Measurements from ENCODE around the gene ENPEP.
"Not testable (repeated sequence)": the region's sequence is repeated elsewhere in the genome, so short reads cannot be mapped to it uniquely, and the experiment has no call there.

ENPEP gene, protein sequence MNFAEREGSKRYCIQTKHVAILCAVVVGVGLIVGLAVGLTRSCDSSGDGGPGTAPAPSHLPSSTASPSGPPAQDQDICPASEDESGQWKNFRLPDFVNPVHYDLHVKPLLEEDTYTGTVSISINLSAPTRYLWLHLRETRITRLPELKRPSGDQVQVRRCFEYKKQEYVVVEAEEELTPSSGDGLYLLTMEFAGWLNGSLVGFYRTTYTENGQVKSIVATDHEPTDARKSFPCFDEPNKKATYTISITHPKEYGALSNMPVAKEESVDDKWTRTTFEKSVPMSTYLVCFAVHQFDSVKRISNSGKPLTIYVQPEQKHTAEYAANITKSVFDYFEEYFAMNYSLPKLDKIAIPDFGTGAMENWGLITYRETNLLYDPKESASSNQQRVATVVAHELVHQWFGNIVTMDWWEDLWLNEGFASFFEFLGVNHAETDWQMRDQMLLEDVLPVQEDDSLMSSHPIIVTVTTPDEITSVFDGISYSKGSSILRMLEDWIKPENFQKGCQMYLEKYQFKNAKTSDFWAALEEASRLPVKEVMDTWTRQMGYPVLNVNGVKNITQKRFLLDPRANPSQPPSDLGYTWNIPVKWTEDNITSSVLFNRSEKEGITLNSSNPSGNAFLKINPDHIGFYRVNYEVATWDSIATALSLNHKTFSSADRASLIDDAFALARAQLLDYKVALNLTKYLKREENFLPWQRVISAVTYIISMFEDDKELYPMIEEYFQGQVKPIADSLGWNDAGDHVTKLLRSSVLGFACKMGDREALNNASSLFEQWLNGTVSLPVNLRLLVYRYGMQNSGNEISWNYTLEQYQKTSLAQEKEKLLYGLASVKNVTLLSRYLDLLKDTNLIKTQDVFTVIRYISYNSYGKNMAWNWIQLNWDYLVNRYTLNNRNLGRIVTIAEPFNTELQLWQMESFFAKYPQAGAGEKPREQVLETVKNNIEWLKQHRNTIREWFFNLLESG

DNA sequence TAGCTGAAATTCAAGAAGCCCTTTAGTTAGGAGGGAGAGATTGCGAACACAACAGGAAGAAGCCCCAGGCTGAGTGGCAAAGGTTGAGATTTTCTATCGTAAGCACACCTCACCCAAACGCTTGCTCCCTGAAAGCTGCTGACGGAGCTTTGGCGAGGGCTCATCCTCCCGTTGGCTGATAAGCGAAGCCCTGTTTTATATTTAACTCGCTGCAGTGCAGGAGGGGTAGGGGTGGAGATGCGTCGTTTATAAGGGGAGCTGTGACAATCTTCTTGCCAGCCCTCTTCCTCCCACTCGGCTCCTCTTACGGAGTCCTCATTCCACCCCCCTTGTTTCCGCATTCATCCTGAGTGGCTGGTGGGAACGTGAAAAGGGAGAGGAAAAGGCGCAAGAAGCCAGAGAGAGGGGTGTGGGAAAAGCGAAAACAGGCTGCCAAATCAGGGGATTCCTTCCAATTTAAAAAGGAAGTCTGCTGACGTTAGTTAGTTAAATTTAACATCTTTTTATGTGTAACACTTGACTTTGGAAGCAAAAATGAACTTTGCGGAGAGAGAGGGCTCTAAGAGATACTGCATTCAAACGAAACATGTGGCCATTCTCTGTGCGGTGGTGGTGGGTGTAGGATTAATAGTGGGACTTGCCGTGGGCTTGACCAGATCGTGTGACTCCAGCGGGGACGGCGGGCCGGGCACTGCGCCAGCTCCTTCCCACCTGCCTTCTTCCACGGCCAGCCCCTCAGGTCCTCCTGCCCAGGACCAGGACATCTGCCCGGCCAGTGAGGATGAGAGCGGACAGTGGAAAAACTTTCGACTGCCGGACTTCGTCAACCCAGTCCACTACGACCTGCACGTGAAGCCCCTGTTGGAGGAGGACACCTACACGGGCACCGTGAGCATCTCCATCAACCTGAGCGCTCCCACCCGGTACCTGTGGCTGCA lies at the start of gene ENPEP:
Gene ENPEP (plus strand): TSS at position 275 of the 938 bp plus-strand sequence. CDS start 260 bp downstream, at position 535.
- peak; percentile 53 for DNase-seq

DNA sequence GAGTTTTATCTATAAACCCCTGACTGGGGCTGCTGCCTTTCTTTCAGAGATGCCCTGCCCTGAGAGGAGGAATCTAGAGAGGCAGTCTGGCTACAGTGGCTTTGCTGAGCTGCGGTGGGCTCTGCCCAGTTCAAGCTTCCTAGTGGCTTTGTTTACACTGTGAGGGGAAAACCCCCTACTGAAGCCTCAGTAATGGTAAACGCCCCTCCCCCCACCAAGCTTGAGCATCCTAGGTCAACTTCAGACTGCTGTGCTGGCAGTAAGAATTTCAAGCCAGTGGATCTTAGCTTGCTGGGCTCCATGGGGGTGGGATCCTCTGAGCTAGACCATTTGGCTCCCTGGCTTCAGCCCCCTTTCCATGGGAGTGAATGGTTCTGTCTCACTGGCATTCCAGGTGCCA lies 44.1 kb upstream of the ENPEP start:
- not testable (repeated sequence) for DNase-seq

DNA sequence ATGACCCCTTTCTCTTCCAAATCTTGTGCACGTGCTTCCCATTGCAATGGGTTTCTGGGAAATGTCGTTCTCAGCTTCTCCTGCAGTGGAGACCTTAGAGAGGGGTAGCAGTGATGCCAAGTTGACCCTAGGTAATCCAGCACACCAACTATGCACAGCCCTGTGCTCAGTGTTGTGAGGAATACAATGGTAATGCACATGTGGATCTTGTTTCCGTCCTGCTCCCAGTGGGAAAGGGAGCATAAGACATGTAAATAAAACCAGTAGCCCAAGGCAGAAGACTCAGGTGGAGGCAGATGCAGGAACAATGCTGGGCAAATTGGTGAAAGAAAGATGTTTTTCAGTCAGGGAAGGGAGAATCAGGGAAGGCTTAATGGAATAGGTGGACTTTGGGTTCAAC lies 38.7 kb upstream of the ENPEP start:
- not testable (repeated sequence) for DNase-seq

DNA sequence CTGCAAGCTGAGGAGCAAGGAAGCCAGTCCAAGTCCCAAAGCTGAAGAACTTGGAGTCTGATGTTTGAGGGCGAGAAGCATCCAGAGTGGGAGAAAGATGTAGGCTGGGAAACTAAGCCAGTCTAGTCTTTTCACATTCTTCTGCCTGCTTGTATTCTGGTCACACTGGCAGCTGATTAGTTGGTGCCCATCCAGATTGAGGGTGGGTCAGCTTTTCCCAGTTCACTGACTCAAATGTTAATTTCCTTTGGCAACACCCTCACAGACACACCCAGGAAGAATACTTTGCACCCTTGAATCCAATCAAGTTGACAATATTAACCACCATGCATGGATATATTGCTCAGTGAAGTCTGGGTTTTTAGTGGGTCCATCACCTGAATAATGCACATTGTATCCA lies 36.7 kb upstream of the ENPEP start:
- DNase-seq, result not testable (repeated sequence)

DNA sequence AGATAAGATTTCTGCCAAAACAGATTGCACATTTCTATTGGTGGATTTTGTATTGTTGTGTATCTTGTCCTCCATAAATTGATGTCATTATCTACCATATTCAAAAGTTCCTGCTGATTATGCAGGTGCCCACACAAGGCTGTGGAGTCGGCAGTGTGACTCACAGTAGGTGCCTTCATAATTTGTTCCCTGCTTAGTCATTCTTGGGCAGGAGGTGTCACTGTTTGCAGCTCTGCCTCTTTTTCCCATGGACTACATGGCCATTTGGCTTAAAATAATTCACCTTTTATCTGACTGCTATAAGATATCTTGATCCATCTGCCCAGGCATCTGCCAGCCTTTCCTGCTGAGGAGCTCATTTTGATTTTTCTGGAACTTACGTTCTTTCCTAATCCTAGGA lies 33.6 kb upstream of the ENPEP start:
- DNase-seq, result no peak

DNA sequence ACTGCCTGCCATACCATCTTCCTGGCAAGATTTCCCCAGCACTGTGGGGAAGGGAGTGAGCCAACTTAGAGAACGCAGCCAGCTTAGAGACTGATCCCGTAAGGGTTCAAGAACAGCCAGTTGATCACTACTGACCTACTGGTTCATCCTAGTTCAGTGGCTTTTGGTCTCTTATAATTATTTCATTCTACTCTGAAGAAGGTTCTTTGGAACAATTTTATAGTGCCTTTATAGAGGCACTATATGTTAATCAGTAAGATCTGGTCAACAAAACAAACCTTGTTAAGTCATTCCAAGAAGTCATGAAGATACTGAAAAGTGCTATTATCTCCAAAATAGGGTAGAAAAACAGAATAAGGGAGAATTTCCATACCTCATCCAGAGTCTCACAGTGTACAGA lies 33.2 kb upstream of the ENPEP start:
- no peak for DNase-seq

DNA sequence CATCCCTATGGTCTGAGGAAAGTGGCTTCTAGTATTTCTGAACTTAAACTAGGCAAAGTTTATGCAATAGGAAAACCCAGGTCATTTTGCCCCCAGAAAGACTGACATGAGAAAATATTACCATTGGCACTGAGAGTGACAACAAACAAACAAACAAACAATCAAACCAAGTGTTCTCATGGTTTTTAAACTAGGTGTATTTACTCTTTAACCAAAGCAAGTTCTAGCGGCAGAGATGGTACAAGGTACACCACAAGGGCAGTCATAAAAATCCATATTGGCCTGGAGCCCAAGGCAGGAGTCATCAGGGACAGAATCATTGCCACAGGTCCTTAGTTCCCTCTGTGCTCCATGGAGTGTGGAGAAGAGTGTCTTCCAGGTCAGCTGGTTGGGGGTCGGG lies 26.0 kb upstream of the ENPEP start:
- DNase-seq, result no peak

DNA sequence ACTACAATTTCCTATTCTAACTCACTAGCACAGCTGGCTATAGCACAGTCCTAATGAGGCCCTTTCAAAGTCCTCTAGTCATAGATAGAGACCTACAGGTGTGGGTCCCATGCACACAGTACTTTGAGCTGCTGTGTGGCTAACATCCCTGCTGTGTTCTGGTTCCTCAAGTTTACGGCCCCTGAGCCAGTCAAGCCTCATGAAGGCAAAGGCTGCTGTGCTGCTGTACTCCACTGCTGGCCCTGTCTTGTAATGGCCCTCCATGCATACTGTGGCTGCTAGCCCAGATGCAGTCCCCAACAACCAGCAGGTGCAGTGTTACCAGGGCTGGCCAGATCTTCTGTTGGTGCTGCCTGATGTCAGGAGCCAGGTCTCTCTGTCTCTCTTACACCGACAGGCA lies 23.4 kb upstream of the ENPEP start:
- no peak for DNase-seq

DNA sequence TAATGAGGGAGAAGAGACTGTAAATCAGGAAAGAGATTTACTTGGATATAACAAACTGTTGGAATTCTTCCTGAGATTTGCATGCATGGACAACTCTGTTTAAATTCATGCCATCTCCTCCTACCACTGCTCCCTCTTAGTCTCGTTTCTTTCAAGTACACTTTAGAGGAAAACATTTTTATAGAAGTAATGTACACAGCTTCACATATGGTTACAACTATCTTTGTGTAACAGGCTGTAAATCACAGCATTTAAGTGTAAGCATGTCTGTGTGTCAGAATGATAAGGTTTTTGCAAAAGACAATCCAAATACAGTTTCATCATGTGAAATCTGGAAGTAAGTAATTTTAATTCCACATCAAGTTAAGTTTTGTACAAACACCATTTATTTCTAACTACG lies 21.5 kb upstream of the ENPEP start:
- no peak for DNase-seq

DNA sequence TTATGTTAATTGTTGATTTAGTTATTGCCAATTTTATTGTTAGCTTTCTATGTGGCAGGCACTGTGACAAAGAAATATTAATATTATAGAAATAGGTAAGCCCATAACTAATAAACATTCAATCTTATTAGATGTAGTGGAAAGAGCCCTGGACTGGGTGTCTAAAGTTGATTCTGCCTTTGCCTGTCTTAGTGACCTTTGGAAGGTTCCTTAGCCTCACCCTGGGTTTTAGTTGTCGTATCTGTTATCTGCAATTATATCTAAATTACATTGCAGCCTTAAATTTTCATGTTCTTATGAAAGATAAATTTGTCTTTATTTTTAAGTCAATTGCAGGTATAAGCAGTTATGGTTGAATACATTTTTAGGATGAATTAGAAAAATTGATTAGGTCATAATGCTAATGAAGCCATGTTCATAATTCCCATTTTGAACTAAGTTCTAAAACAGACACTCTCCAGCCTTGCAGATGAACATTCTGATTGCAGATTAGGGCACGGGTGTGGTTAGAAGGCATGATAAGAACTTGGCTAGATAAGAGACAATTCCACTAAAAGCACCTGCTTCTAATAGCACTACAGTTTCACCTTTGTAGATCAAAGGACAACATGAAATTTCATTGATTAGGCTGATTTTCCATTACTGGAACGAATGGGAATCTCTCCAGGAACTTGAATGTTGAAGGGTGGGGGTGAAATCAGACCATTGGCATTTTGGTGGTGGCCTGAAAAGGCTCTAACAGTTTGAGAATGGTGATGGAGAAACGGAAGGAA lies 17.3 kb upstream of the ENPEP start:
- no peak for DNase-seq

DNA sequence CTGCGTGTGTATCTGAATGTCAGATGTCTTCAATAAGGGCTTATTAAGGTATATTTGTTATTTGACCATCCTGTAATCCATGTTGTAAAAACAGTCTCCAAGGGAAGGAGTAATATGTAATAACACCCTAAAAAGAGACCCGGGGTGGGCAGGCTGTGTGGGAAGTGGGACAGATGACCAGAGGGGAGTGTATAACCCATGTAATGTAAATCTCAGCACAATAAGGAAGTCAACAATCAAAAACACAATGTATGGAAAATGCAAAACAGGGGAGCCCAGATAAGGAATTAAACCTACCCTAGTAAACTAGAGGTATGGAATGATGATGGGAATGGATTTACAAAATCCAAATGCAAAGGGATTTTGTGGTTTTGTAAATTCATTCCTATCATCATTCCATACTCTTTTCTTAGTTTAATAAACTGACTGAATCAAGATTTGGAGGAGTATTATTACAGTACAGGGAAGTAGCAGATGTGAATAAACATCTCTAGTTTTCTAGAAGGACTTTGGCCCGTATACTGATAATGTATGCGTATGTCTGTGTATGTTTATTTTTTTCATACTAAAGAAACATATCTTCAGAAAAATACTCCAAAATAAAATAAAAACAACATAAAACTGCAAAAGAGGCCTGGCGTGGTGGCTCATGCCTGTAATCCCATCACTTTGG lies 15.7 kb upstream of the ENPEP start:
- no peak for DNase-seq

DNA sequence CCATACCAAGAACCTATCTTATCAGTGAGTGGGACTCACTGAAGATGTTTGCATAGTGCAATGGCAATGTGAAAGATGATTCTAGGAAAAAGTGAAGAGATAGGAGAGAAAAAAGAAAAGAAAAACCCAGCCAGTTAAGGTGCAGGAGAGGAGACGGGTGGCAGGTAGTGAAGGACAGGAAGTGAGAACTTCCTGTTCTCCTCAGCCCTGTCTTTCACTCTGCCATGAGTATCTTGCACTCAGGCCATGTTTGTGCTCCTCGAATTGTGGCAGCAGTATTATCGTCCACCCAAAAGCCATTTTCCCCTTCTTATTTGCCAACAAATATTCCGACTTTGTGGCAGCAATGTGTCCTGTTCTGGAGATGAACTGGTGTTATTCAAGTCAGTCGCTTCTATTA lies 8.6 kb upstream of the ENPEP start:
- no peak for DNase-seq

DNA sequence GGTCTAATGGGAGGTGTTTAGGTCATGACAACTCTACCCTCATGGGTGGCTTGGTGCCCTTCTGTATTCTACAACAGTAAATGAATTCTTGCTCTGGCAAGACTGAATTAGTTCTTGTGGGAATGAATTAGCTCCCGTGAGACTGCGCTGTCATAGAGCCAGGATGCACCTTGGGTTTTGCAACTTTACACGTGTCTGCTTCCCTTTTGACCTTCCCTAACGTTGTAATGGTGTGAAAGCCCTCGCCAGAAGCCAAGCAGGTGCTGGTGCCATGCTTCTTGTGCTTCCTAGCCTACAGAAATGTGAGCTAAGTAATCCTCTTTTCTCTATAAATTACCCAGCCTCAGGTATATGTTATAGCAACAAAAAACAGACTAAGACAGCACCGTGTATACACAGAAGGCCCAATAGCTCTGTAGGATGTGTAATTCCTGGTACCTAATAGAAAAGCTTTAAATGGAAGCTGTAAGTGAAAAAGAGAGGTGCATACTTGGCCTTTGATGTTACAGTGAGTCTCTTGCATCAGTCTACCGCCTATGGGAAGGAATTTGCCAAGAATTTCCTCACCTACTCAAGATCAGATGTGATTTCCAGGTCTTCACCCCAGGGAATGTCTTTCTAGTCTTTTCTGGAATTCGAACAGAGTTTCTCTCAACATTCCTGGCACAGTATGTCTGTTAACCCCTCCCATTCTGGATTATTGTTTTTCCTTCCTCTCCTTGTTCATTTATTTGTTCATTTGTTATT lies 3.2 kb upstream of the ENPEP start:
- DNase-seq, result no peak

DNA sequence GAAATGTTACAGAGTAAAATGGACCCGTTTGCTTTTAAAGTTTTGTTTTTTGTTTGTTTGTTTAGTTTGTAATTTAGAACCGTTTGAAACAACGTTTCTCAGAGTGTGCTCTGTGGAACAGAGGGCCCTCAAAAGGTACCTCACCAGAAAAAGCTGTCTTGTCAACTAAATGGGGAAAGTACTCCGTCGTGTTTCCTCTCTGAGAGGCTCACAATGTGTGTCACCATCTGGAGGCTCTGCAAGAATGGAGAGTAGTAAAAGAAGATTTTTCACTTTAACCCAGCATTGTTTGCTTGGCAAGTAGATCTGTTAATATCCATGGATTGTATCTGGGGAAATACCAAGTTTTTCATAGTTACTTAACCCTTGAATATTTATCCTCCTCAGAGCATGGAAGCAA lies 1.5 kb upstream of the ENPEP start:
- DNase-seq, result no peak

DNA sequence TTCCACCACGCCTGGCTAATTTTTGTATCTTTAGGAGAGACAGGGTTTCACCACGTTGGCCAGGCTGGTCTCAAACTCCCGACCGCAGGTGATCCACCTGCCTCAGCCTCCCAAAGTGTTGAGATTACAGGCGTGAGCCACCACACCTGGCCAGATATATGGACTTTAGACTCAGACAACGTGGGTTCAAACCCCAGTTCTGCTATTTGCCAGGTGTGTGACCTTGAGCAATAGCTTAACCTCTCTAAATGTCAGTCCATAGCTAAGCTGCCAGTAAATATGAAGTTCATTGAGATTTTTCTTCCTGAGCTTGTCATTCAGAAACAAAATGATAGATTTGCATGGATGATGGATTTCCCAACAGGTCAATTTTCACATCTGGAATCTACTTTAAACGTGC lies 875 bp upstream of the ENPEP start:
- not testable (repeated sequence) for DNase-seq

DNA sequence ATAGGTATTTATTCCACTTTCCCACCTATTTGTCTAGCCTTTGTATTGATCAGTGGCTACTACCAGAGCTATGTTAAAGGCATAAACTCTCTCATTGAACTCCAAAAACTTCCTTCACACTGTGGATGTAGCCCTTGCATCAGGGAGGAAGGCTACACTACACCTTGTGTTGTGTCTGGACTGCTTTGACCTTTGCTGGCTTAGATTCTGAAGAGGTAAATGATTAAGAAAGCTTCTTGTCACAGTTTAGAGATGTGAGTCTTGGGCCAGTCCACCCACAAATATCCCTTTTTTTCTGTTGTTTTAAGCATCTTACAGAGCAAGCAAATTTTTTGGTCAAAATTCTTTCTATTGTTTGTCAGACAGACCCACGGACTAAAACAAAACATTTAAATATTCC lies 1.9 kb downstream of the ENPEP start:
- no peak for DNase-seq

DNA sequence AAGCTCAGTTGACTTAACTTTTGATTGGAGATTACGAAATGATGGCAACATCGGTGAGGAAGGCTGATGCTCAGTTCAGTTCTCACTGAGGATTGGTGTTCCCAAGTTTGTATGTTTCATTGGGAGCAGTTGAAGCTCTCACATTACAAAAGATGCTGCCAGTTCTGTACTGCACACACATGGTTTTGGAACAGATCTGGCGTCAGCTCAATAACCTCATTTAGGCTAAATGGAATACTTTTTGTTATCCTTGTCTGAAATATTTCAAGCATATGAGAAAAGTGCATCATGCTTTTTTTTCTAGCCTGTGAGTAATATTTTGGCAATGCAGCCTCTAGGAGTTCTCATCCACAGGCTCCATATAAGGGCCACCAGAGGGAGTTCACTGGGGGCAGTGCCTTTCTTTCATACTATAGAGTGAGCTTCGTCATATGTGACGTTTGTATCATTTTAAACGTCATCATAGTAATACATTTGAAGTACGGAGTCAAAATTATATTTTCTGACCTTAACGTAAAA lies 4.1 kb downstream of the ENPEP start:
- peak; percentile 89 for DNase-seq

DNA sequence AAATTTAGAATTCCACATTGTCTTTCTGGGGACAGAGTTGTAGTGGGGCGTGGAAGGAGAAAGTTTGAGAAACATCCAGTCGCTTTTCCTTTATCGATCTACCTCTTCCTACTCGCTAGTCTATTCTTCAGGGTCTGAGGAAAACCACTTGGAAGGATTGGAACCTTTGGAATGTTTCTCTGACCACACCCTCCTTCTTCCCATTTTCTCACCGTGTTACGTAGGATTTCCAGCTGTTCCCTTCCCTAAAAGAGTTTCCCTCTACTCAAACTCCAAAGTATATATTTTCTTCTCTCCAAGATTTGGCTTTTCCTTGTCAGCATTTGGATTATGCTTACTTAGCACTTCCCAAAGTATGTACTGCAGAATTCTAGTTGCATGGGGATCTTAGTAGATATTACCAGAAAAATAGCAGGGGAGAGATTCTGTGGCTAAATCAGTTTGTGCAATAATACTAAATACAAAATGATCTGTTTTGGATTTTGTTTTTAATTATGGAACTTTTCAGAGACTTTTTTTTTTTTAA lies 4.9 kb downstream of the ENPEP start:
- no peak for DNase-seq

DNA sequence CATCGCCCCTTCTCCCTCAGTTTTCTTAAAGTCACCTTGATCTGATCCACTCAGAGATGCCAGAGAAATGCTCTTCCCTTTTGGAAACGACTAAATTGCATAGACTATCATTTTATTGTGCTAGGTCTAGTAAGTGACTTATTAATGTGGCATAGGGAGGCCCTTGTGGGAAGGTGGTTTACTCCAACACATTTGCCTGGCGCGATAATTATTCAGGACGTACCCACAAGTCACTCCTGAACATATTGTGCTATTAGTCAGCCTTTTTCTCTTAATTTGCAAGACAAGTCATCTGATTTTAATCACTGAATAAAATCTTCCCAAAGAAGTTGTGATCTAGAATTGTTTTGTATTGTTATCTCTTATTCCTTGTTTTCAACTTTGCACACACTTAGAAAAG lies 7.6 kb downstream of the ENPEP start:
- no peak for DNase-seq

DNA sequence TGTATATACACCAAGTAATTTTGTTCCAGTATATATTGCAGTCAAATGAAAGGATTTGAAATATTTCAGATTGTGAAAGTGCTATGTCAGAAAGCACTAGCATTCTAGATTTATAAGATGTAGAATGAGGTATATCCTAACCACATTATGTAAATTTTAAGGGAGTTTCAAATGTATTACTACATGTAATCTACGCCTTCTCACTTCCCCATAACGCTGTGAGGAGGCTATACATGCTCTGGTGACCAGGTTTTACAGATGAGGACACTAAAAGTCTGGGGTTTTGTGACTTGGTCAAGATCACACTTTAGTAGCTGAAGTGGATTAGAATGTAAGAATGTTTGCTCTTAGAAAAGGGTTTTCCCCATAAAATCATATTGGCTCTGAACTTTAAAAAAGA lies 8.1 kb downstream of the ENPEP start:
- DNase-seq, result no peak

All from EL (cell line).